ENCODE data around the gene ZNF180.

DNA sequence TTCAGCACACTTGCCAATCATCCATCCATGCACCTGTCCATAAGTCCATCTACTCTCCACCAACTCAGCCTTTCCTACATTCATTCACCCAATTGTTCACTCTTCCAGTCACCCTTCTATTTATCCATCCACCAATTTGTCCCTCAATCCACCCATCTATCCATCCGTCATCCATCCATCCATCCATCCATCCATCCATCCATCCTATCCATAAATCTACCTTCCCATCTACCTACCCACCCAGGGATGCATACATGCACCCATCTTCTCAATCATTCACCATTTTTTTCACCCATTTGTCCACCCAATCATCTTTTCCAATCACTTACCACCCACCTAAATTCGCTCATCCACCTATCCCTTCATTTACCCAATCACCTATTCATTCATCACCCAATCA is 43.7 kb upstream of the ZNF180 start:
- TF ChIP-seq POLR2AphosphoS5 (IDR thresholded peaks at IDR 0.05; ENCODE audit: low read depth): no peak
- TF ChIP-seq, protein P1, sequence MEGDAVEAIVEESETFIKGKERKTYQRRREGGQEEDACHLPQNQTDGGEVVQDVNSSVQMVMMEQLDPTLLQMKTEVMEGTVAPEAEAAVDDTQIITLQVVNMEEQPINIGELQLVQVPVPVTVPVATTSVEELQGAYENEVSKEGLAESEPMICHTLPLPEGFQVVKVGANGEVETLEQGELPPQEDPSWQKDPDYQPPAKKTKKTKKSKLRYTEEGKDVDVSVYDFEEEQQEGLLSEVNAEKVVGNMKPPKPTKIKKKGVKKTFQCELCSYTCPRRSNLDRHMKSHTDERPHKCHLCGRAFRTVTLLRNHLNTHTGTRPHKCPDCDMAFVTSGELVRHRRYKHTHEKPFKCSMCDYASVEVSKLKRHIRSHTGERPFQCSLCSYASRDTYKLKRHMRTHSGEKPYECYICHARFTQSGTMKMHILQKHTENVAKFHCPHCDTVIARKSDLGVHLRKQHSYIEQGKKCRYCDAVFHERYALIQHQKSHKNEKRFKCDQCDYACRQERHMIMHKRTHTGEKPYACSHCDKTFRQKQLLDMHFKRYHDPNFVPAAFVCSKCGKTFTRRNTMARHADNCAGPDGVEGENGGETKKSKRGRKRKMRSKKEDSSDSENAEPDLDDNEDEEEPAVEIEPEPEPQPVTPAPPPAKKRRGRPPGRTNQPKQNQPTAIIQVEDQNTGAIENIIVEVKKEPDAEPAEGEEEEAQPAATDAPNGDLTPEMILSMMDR (conservative IDR thresholded peaks at IDR 0.05; ENCODE audit: low read depth in 2 of 2): no peak
- no peak for TF ChIP-seq NANOG (IDR thresholded peaks at IDR 0.05; ENCODE audit: borderline replicate concordance)
- no peak for TF ChIP-seq EZH2 (IDR thresholded peaks at IDR 0.05; ENCODE audit: low read depth, unreplicated experiment)
- TF ChIP-seq, protein P2, sequence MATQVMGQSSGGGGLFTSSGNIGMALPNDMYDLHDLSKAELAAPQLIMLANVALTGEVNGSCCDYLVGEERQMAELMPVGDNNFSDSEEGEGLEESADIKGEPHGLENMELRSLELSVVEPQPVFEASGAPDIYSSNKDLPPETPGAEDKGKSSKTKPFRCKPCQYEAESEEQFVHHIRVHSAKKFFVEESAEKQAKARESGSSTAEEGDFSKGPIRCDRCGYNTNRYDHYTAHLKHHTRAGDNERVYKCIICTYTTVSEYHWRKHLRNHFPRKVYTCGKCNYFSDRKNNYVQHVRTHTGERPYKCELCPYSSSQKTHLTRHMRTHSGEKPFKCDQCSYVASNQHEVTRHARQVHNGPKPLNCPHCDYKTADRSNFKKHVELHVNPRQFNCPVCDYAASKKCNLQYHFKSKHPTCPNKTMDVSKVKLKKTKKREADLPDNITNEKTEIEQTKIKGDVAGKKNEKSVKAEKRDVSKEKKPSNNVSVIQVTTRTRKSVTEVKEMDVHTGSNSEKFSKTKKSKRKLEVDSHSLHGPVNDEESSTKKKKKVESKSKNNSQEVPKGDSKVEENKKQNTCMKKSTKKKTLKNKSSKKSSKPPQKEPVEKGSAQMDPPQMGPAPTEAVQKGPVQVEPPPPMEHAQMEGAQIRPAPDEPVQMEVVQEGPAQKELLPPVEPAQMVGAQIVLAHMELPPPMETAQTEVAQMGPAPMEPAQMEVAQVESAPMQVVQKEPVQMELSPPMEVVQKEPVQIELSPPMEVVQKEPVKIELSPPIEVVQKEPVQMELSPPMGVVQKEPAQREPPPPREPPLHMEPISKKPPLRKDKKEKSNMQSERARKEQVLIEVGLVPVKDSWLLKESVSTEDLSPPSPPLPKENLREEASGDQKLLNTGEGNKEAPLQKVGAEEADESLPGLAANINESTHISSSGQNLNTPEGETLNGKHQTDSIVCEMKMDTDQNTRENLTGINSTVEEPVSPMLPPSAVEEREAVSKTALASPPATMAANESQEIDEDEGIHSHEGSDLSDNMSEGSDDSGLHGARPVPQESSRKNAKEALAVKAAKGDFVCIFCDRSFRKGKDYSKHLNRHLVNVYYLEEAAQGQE (IDR thresholded peaks at IDR 0.05; ENCODE audit: unreplicated experiment): no peak
- TF ChIP-seq JUNB (IDR thresholded peaks at IDR 0.05; ENCODE audit: unreplicated experiment): no peak
- TF ChIP-seq EZH2phosphoT487 (IDR thresholded peaks at IDR 0.05; ENCODE audit: unreplicated experiment): no peak
- no peak for TF ChIP-seq CREB1 (CRISPR knock-in tag; IDR thresholded peaks at IDR 0.05; ENCODE audit: low read depth)
- TF ChIP-seq, protein P3, sequence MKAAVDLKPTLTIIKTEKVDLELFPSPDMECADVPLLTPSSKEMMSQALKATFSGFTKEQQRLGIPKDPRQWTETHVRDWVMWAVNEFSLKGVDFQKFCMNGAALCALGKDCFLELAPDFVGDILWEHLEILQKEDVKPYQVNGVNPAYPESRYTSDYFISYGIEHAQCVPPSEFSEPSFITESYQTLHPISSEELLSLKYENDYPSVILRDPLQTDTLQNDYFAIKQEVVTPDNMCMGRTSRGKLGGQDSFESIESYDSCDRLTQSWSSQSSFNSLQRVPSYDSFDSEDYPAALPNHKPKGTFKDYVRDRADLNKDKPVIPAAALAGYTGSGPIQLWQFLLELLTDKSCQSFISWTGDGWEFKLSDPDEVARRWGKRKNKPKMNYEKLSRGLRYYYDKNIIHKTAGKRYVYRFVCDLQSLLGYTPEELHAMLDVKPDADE (IDR thresholded peaks at IDR 0.05): no peak
- no peak for TF ChIP-seq STAT1 (IDR thresholded peaks at IDR 0.05; ENCODE audit: unreplicated experiment)

Measured in GM23338 (cell line).